HG02943 (cell line): Measurements from ENCODE around the gene C19orf47.
"Not testable (repeated sequence)": the region's sequence is repeated elsewhere in the genome, so short reads cannot be mapped to it uniquely, and the experiment has no call there.

ENCODE experiments used
- ATAC-seq: cut with Tn5 transposase; IDR thresholded peaks from one replicate; pipeline ENCODE4 v1.9.1; 2021; ENCODE audit warnings: mild to moderate bottlenecking, low read depth, moderate library complexity; ENCODE audit not compliant: unreplicated experiment

C19orf47 gene

GRCh38 chr19:40355975-40356680, 7.9 kb upstream of the C19orf47 start:
- ATAC-seq = no peak

DNA sequence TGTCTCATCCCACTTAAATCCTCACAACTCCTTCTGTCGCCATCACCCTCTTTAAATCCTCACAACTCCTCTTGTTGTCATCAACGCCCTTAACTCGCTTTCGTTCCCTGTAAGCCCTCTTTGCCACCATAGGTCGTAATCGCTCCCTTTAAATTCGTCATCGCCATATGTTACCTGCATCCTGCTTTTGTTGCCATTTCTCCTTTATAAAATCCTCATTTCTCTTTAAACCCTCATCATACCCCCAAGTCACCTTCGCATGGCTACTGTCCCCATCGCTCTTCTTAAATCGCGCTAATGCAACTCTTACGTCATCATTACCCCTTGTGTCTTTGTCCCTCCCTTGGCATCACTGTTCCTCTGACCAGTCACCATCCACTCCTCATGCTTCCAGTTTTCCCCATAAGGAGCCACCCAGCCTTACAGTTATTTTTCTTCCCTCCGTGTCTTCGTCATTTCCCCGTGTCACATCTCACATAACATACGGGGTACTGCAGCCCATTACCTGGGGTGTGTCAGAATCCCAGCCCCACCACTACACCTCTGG, 837 bp upstream of the C19orf47 start:
- no peak for ATAC-seq

DNA sequence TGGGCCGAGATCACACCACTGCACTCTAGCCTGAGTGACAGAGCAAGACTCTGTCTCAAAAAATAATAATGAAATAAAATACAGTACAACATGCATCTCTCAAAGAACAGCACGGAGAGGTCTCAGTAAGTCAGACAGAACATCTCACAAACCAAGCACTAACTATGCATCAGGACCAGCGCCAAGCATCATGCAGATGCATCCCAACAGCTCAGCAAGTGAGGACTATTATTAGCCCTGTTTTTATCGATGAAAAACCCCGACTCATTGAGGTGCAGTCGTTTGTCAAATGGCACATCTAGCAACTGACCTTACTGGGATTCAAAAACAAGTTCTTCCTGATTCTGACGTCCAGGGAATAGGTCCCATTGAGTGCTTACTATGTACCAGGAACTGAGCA, 3.8 kb downstream of the C19orf47 start:
- ATAC-seq = no peak

- no peak for ATAC-seq
These were observed 5.4 kb downstream of the C19orf47 start for GRCh38 chr19:40342644-40343311.

GRCh38 chr19:40341601-40342482, 6.4 kb downstream of the C19orf47 start:
- no peak for ATAC-seq

GRCh38 chr19:40339018-40339728, 9.0 kb downstream of the C19orf47 start:
- no peak for ATAC-seq

DNA sequence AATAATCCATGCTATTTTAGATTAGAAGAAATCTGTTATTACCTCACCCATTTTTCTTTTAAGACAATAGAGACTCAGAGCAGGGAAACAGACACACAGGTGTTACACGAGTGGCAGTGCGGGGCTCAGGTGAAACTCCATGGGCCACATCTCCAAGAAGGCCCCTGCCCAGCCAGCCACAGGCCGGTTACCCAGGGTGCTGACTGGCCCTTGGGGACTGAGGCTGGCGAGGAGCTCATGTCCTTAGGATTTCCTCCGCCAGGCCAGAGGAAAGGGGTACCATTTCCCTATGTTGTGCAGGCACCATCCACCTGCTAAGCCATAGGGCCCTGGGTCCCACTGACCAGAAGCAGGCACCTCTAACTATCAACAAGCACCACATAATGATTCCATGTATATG, 10.6 kb downstream of the C19orf47 start:
- no peak for ATAC-seq

DNA sequence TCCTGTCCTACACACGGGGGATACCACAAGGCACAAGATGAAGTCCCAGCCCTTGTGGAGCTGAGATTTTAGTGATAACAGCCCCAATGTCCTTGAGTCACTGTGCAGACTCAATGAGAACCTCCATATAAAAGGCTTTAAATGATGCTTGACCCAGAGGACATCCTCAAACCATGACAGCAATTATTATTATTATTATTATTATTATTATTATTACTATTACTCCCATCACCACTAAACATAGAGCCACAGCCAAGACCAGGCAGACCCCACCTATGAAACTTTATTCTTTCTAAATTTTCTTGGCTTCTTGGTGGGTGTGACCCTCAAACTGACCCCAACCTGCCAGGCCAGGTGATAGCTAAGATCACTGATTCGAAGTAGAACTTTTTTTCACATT, 11.1 kb downstream of the C19orf47 start:
- no peak for ATAC-seq

DNA sequence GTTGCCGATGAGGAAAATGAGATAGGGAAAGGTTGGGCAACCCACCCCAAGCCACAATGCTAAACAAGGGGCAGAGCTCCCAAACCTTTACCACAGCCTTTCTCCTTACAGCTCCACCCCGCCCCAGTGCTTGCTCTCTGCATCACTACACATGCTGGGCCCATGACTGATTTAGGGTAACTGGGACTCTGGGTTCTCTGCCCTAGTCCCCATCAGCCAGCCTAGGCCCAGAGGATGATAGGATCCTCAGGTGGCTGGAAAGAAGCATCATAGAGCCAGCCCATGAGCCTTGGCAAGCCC, 11.6 kb downstream of the C19orf47 start:
- ATAC-seq = no peak

DNA sequence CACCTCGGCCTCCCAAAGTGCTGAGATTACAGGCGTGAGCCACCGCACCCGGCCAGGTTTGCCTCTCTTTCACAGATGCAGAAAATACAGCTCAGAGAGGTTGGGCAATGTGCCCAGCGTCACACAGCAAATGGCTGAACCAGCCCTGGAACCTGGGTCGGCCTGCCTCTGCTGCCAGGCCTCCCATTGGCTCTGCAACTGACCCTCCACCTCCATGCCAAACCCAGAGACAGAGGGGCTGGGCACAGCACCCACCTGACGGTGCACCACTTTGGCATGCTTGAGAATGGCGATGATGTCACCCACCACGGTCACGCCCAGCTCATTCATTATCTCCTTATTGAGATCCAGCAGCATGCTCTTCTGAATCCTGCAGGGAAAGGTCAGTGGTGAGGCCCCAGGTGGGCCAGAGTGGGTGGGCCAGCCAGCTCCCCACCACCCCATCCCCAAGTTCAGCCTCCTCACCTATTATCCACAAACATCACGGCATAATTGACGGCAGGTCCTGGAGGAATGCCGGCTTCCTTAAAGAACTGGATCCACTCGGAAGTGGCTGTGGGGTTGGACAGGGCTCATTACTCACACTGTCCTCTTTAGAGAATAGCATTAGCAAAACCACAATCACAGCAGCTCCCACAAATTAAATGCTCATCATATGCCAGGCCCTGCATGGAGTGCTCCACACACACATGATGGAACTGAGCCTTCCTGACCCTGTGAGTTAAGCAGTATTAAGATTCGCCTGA, 12.2 kb downstream of the C19orf47 start:
- ATAC-seq = no peak

GRCh38 chr19:40335101-40335500, 13.1 kb downstream of the C19orf47 start:
- ATAC-seq = no peak

DNA sequence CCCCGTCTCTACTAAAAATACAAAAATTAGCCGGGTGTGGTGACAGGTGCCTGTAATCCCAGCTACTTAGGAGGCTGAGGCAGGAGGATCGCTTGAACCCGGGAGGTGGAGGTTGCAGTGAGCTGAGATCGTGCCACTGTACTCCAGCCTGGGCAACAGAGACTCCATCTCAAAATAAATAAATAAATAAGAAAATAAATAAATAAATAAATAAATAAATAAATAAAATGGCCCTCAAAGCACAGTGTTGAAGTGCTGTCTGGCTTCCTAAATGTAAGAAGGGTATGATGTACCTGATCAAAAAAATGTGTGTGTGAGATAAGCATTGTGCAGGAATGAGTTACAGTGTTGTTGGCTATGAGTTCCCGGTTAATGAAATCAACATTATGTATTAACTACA, 15.1 kb downstream of the C19orf47 start:
- not testable (repeated sequence) for ATAC-seq

DNA sequence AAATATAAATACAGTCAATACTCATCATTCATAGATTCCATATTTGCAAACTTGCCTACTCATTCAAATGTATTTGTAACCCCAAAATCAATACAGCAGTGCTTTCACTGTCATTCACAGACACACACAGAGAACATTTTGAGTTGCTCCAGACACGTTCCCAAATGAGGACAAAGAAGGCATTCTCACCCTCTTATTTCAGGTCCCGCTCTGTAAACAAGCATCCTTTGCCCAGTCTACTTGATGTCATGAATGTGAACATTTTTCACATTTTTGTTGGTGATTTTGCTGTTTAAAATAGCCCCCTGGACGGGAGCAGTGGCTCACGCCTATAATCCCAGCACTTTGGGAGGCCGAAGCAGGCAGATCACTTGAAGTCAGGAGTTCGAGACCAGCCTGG, 15.5 kb downstream of the C19orf47 start:
- no peak for ATAC-seq

- no peak for ATAC-seq
These were observed 17.1 kb downstream of the C19orf47 start for GRCh38 chr19:40331052-40331451.

GRCh38 chr19:40326201-40326600, 22.0 kb downstream of the C19orf47 start:
- ATAC-seq = no peak

GRCh38 chr19:40323705-40324104, 24.5 kb downstream of the C19orf47 start:
- no peak for ATAC-seq

GRCh38 chr19:40322951-40323615, 25.1 kb downstream of the C19orf47 start:
- ATAC-seq = no peak

- ATAC-seq = no peak
These were observed 26.0 kb downstream of the C19orf47 start for GRCh38 chr19:40322271-40322610.

- no peak for ATAC-seq
These were observed 26.5 kb downstream of the C19orf47 start for GRCh38 chr19:40321566-40322270.
